HG02970 (cell line): ENCODE results near the gene KCNG4.

Experiments
- ATAC-seq: cut with Tn5 transposase; IDR thresholded peaks from one replicate; pipeline ENCODE4 v1.9.1; 2021; ENCODE audit warnings: mild to moderate bottlenecking, moderate library complexity, moderate number of reproducible peaks; ENCODE audit not compliant: unreplicated experiment, low FRiP score

Gene KCNG4

DNA sequence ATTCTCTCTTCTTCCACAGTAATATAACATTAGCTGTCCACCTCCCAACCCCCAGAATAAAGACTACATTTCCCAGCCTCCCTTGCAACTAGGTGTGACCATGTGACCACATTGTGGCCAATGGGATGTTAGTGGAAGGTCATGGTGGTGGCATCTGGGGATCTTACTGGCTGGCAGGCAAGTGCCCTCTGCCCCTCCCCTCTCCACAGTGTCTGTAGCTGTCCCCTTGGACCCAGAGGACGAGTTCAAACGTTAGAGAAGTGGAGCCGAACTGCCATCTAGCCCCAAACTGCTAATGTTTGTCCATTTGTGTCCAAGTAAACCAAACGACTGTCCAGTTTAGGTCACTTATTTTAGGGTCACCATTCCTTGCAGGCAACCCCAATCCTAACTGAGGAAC lies 26.6 kb upstream of the KCNG4 start:
- no peak for ATAC-seq

- no peak for ATAC-seq
Observed at GRCh38 chr16:84262939-84263338, 23.1 kb upstream of the KCNG4 start.

GRCh38 chr16:84262031-84262430 lies 22.2 kb upstream of the KCNG4 start:
- no peak for ATAC-seq

- no peak for ATAC-seq
Observed at GRCh38 chr16:84260766-84261554, 21.1 kb upstream of the KCNG4 start.

- ATAC-seq: no peak
Observed at GRCh38 chr16:84259691-84260090, 19.9 kb upstream of the KCNG4 start.

DNA sequence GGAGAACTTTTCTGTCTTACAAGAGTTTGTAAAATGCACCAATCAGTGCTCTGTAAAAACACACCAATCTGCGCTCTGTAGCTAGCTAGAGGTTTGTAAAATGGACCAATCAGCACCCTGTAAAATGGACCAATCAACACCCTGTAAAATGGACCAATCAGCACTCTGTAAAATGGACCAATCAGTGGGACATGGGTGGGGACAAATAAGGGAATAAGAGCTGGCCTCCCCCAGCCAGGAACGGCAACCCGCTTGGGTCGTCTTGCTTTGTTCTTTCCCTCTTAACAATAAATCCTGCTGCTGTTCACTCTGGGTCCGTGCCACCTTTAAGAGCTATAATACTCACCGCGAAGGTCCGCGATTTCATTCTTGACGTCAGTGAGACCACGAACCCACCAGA lies 18.5 kb upstream of the KCNG4 start:
- no peak for ATAC-seq

- ATAC-seq: no peak
Observed at GRCh38 chr16:84255050-84255810, 15.4 kb upstream of the KCNG4 start.

GRCh38 chr16:84254062-84254461 lies 14.2 kb upstream of the KCNG4 start:
- ATAC-seq: no peak

DNA sequence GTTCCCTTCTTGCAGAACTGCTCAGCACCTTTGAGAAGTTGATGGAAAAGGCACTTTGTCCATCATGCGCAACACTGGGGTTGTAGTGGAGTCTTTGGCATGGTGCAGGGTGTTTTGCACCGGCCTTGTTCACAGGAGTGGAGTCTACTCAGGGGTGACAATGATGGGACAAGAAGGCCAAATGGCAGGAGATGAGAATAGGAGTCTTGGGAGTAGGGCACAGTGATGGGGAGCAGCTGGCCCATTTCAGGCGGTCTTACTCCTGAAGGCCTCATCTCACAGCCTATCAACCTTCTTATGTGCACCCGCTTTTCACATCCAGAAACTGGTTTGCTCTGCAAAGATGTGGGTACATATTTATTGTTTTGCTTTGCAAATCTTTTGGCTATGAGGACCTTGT lies 13.4 kb upstream of the KCNG4 start:
- ATAC-seq: no peak

- ATAC-seq: no peak
Observed at GRCh38 chr16:84252184-84252583, 12.4 kb upstream of the KCNG4 start.

GRCh38 chr16:84247844-84248243 lies 8.0 kb upstream of the KCNG4 start:
- ATAC-seq: no peak

- no peak for ATAC-seq
Observed at GRCh38 chr16:84247331-84247730, 7.5 kb upstream of the KCNG4 start.

GRCh38 chr16:84246679-84247077 lies 6.9 kb upstream of the KCNG4 start:
- no peak for ATAC-seq

- ATAC-seq: no peak
Observed at GRCh38 chr16:84245956-84246678, 6.3 kb upstream of the KCNG4 start.

DNA sequence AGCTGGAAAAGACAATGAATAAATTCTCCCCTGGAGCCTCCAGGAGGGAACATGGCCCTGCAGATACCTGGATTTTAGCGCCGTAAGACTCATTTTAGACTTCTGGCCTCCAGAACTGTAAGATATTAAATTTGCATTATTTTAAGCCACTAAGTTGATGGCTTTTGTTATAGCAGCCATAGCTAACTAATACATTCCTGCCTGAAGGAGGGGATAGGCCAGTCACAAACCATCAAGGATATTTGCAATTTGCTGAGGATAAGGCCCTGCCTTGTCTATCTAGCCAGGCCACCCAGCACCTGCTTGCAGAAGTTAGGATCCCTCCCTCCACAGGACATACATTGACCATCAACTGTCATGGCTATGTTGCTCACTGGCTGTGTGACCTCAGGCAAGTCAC lies 4.9 kb upstream of the KCNG4 start:
- no peak for ATAC-seq

GRCh38 chr16:84243732-84244131 lies 3.9 kb upstream of the KCNG4 start:
- no peak for ATAC-seq

DNA sequence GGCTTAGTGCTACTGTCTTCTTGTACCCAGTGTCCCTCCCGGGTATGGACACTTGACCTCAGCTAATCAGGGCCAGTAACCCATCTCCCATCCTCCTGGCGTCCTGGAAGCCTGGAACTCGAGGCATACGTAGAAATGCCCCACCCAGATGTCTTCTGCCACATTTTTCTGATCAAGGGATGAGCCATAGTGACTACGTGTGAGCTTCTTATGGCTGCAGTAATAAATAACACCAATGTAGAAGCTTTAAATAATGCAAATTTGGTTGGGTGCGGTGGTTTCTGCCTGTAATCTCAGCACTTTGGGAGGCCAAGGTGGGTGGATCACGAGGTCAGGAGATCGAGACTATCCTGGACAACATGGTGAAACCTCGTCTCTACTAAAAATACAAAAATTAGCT lies 3.0 kb upstream of the KCNG4 start:
- ATAC-seq: no peak

- no peak for ATAC-seq
Observed at GRCh38 chr16:84241778-84242177, 2.0 kb upstream of the KCNG4 start.

GRCh38 chr16:84240455-84240854 lies 643 bp upstream of the KCNG4 start:
- no peak for ATAC-seq

GRCh38 chr16:84239141-84239769 lies 557 bp downstream of the KCNG4 start:
- no peak for ATAC-seq
